ENCODE data around the gene MFRP.

GRCh38 chr11:119320776-119321524, 25.6 kb downstream of the MFRP start:
- peak in 1 of 3 experiments; percentile 46; a peak in 3 of 6 replicates for TF ChIP-seq CTCF (IDR thresholded peaks at IDR 0.05 in 2 of 3, conservative IDR thresholded peaks at IDR 0.05 in 1 of 3; ENCODE audit: insufficient read depth in 2 of 3, low read depth in 1 of 3, low read length in 3 of 3)
- no peak for TF ChIP-seq SRSF3 (IDR thresholded peaks at IDR 0.05; ENCODE audit: insufficient read depth, low read length)
- TF ChIP-seq SMARCE1 (IDR thresholded peaks at IDR 0.05): no peak

Data from K562 (cell line).